ENCODE data around the gene CPVL.

The CPVL gene

DNA sequence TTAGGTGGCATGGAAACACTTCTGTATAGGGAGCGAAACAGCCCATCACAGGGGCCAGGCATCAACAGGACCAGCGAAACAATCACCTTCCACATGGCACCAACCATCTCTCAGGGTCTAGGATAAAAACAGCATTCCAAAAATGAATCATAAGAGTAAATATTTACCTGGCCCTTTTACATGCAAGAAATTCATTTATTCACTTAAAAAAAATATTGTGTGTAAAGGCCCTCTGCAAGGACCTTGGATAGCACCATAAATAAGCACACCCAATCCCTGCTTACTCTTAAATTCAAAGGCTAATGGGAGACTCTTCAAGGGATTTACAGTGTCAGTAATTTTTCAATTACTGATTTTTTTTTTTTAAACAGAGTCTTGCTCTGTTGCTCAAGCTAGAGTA lies 25.4 kb downstream of the CPVL start:
- Histone ChIP-seq H3K79me2 (ENCODE audit: insufficient read depth, low read length) (no peaks in the 10 kb centered on the region), H4K20me1 (ENCODE audit: insufficient read depth, low read length) (no peaks in the 10 kb centered on the region), H3K36me3 (ENCODE audit: insufficient read depth, low read length) (0 out of 2 replicates have a peak, but pooled peaks cover 9% of the 10 kb centered on the region), H3K4me3 (ENCODE audit: low read depth in 1 of 2, low read length in 2 of 2) (no peak overlapping the region), H3K9me3 (ENCODE audit: insufficient read depth, low read length, severe bottlenecking) (no peaks in the 10 kb centered on the region), H3K9ac (ENCODE audit: low read depth, low read length) (no peak overlapping the region), H2AFZ (ENCODE audit: low read depth, low read length) (no peak overlapping the region), H3K27me3 (ENCODE audit: insufficient read depth, low read length, poor library complexity) (no peaks in the 10 kb centered on the region), H3K4me2 (ENCODE audit: insufficient read depth, low read length) (no peak overlapping the region), H3K27ac (ENCODE audit: low read length) (no peak overlapping the region), H3K4me1 (ENCODE audit: insufficient read depth, low read length) (peaks cover 7% of the 10 kb centered on the region)
- no peak for TF ChIP-seq CTCF (IDR thresholded peaks at IDR 0.05; ENCODE audit: borderline replicate concordance, extremely low read depth, low read length, poor library complexity, severe bottlenecking)
- TF ChIP-seq EZH2 (IDR thresholded peaks at IDR 0.05; ENCODE audit: borderline replicate concordance, low read depth, low read length, severe bottlenecking), result no peak
- DNase-seq, result no peak
- ATAC-seq (ENCODE audit: insufficient read depth, low read depth), result no peak

GRCh38 chr7:29119538-29119937 lies 26.8 kb downstream of the CPVL start:
- no peak for ATAC-seq (ENCODE audit: insufficient read depth, low read depth)
- H3K9ac ChIP-seq (ENCODE audit: low read depth, low read length), result no peak overlapping the region
- no peak overlapping the region for H2AFZ ChIP-seq (ENCODE audit: low read depth, low read length)
- H3K27ac ChIP-seq (ENCODE audit: low read length), result no peak overlapping the region
- H4K20me1 ChIP-seq (ENCODE audit: insufficient read depth, low read length), result no peaks in the 10 kb centered on the region
- H3K36me3 ChIP-seq (ENCODE audit: insufficient read depth, low read length), result 0 out of 2 replicates have a peak, but pooled peaks cover 9% of the 10 kb centered on the region
- no peaks in the 10 kb centered on the region for H3K9me3 ChIP-seq (ENCODE audit: insufficient read depth, low read length, severe bottlenecking)
- H3K79me2 ChIP-seq (ENCODE audit: insufficient read depth, low read length), result no peaks in the 10 kb centered on the region
- DNase-seq, result no peak
- H3K4me1 ChIP-seq (ENCODE audit: insufficient read depth, low read length), result peaks cover 21% of the 10 kb centered on the region
- no peak for TF ChIP-seq EZH2 (IDR thresholded peaks at IDR 0.05; ENCODE audit: borderline replicate concordance, low read depth, low read length, severe bottlenecking)
- no peak for TF ChIP-seq CTCF (IDR thresholded peaks at IDR 0.05; ENCODE audit: borderline replicate concordance, extremely low read depth, low read length, poor library complexity, severe bottlenecking)
- no peaks in the 10 kb centered on the region for H3K27me3 ChIP-seq (ENCODE audit: insufficient read depth, low read length, poor library complexity)
- no peak overlapping the region for H3K4me2 ChIP-seq (ENCODE audit: insufficient read depth, low read length)
- H3K4me3 ChIP-seq (ENCODE audit: low read depth in 1 of 2, low read length in 2 of 2), result no peak overlapping the region

DNA sequence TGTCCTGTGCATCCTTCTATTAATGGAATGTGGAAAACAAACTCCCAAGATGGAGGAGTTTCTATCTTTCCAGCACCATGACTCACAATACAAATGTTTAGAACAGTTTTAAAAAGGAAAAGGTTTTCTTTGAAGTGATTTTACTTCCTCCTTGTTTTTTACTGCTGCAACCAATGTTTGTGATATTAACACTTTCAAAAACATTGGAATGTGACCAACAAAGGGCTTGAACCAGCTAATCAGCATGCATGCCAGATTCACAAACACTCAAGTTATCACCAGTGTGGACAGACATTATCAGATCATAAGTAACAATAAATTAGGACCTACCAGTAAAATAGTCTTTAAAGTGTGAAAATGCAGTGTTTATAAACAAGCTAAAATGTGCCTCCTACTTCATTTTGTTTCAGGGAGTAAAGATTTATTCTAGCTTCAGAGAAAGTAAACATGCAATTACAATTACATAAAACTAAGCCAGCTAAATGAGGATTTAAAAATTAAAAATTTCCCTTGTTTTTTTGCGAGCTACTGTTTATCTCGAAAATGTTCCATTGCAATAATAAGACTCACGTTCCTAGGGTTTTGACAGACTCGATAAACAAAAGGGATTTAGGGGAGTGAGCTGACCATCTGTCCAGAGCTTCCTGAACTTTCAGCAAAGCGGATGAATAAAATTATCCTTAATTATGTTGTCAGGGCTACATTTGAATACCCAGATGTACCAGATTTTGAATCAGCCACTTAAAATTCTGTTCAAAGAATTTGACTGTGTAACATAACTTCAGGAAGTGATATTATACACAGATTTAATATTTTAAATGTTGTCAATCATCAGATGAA lies 29.8 kb downstream of the CPVL start:
- peaks cover 47% of the 10 kb centered on the region for H3K4me1 ChIP-seq (ENCODE audit: insufficient read depth, low read length)
- peak overlapping the region; percentile 51 for H3K27ac ChIP-seq (ENCODE audit: low read length)
- H2AFZ ChIP-seq (ENCODE audit: low read depth, low read length), result peak overlapping the region; percentile 49; the same call in 1 of the 2 replicates
- H3K4me2 ChIP-seq (ENCODE audit: insufficient read depth, low read length), result no peak overlapping the region
- TF ChIP-seq CTCF (IDR thresholded peaks at IDR 0.05; ENCODE audit: borderline replicate concordance, extremely low read depth, low read length, poor library complexity, severe bottlenecking), result no peak
- no peak for TF ChIP-seq EZH2 (IDR thresholded peaks at IDR 0.05; ENCODE audit: borderline replicate concordance, low read depth, low read length, severe bottlenecking)
- H3K9me3 ChIP-seq (ENCODE audit: insufficient read depth, low read length, severe bottlenecking), result no peaks in the 10 kb centered on the region
- DNase-seq (no peak), ATAC-seq (ENCODE audit: insufficient read depth, low read depth) (no peak)
- no peak overlapping the region for H3K9ac ChIP-seq (ENCODE audit: low read depth, low read length)
- H4K20me1 ChIP-seq (ENCODE audit: insufficient read depth, low read length), result no peaks in the 10 kb centered on the region
- H3K79me2 ChIP-seq (ENCODE audit: insufficient read depth, low read length), result no peaks in the 10 kb centered on the region
- H3K36me3 ChIP-seq (ENCODE audit: insufficient read depth, low read length), result peaks cover 13% of the 10 kb centered on the region; the same call in 1 of the 2 replicates
- H3K27me3 ChIP-seq (ENCODE audit: insufficient read depth, low read length, poor library complexity), result no peaks in the 10 kb centered on the region
- H3K4me3 ChIP-seq (ENCODE audit: low read depth in 1 of 2, low read length in 2 of 2), result no peak overlapping the region
